SK-N-DZ (cell line): ENCODE measurements around the gene SLAMF6.
"Not testable (repeated sequence)": the region's sequence is repeated elsewhere in the genome, so short reads cannot be mapped to it uniquely, and the experiment has no call there.

ENCODE experiments used
- DNase-seq: peaks from one replicate; pipeline ENCODE4 v3.0.0-alpha.2; 2015; ENCODE audit warnings: low spot score

The SLAMF6 gene

DNA sequence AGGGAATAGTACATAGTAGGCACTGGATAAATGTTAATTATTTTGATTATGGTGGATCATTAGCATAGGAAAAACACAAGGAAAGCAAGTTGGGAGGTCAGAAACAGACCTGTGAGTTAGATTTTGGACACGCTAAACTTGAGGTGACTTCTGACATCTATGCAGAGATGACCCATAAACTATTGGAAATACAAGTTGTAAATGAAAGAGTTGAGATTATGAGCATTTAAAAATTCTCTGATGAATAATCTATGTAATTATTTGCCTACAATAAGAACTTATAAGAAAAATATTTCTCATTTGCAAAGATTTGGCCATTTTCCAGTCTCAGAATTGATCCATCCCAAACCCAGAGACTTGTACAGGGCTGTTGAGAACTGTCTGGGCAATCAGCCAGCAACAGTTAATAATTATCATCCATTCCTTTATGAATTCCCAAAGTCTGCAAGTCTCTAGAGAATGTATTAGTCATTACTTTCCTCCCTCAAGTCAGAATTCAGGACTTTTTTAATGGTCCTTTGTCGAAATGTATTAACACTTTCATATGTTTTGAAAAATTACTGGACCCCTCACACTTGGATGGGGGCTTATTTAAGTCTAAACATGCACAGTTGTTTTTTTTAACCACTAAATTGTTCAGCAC lies 19.4 kb upstream of the SLAMF6 start:
- DNase-seq: no peak

DNA sequence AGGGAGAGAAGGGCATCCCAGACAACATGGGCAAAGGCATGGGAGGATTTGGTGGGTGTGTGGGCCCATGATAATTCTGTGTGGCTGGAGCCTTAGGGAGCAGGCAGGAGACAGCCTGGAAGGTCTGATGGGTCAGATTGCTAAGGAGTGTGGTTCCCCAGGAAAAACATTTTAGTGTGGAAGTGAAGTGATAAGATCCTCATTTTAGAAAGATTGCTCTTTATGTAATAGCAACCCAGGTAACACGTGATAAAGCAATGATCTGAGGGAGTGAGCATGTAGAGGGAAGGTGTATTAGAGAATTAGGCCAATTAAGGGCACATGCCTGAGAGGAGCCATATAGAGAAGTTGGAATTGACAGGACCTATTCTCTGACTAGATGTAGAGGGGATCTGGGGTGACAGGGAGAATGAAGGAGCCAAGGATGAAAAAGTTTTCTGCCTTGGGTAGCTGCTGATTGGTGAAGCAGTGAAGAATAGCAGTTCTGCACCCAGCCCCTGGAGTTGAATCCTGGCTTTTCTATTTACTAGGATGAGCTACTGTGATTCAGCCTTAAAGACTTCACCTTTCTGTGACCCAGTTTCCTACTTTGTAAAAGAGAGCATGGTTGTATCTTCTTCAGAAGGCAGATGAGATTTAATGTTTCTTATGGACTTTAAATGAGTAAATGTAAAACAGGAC lies 18.7 kb upstream of the SLAMF6 start:
- DNase-seq: no peak

DNA sequence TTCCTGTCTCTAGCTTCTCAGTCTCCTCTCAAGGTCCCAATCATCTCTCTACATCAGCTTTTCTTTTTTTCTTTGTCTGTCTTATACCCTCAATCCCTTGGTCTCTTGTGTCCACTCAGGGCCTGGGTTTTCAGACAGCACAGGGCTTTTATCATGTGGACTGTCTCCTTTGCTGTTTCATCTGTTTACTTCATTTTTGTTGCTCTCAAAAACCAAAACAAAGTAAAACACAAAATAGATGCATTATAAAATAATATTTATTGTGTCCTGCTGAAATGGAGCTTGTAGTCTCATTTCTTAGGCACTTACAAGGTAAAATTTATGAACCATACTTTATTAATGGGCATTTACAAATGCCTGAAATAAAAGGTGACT lies 17.8 kb upstream of the SLAMF6 start:
- no peak for DNase-seq

DNA sequence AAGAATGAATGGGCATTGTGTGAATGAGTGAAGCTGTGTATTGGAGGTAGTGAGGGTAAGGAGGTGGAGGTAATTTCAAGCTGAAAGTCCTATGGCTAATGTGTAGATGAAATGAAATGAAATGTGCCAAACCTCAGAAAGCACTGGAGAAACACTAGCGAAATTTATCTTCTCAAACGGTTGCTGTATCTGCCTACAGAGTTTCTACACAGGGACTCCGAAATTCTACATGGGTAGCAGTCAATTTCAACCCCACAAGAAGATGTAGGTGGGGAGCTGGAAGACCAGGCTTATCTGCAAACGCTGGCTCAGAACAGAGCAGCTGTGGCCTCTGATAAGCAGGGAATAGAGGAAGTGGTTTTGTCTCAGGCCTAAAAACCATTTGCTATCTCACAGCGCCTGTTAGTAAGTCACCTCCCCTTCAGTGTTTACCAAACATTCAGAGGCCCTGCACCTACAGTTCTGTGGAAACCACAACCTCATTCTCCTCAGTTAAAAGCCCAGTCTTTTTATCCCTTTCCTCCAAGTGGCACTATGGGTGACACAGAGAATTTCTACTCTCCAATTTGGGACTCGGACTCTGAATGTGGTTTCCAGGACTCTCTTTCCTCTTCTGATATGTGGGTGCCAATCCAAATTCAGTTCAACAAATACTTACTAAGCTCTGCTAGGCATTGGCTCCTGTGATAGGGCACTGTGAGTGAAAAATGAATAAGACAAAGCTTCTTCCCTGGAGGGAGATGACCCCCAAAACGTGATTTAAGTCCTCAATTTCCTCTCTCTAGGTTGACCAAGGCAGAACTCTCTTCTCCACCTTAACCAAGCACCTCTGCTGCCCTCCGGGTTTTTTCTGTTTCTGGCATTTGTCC lies 17.2 kb upstream of the SLAMF6 start:
- DNase-seq: no peak

DNA sequence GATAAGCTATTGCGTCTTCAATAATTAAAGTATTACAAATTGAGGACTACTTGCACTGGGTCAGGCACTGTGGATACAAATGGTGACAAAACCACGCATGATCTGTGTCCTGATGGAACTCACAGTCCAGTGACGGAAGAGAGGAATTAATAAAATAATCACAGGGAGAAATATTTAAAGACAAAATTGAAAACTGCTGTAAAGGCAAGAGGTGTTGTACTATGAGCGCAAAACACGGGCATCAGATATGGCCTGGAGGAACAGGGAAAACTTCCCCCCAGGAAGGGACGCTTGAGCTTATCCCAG lies 16.6 kb upstream of the SLAMF6 start:
- no peak for DNase-seq

DNA sequence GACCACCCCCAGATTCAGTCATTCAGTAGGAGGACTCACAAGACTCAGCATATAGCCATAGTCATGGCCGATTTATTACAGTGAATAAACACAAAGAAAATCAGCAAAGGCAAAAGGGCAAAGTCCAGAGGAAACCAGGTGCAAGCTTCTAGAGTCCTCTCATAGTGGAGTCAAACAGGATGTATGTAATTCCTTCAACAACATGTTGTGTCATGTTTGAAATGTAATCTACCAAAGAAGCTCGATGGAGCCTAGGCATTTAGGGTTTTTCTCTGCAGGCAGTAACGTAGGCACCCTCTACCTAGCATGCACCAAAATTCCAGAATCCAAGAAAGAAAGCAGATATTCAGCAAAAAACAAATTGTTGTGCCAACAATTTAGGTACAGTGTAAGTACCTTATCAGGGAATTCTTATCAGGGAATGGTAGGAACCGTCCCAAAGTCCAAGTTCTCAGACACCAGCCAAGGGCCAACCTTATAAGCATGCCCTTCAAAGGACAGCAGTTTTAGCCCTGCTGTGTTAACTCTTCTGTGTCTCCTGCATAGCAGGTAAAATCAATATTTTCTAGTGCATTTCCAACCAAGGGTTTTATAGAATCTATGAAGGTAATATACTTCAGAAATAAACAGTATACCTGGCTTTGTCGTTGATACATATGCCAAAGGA lies 16.1 kb upstream of the SLAMF6 start:
- DNase-seq: no peak

DNA sequence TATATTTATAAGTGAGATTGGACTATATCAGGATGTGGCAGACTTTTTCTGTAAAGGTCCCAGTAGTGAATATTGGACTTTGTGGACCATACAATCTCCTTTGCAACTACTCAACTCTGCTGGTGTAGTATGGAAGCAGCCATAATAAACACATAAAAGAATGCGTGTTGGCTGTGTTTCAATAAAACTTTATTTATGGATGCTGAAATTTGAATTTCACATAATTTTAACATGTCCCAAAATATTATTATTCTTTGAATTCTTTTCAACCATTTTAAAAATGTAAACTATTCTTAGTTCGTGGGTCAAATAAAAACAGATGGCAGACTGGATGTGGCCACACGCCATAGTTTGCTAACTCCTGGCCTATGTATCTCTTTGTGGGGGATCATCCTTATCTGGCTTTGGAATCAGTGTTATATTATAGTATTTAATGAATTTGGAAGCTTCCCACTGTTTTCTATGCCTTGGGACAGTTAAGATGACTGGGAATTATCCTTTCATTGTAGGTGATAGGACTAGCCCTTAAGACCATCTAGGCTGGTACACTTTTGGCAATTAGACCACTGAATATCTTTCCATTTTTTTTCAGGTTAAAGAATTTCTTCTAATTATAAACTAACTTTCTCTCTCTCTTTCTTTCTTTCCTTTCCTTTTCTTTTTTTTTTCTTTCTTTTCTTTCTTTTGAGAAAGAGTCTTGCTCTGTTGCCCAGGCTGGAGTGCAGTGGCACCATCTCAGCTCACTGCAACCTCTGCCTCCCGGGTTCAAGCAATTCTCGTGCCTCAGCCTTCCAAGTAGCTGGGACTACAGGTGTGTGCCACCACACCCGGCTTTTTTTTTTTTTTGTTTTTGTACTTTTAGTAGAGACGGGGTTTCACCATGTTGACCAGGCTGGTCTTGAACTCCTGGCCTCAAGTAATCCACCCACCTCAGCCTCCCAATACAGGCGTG lies 14.9 kb upstream of the SLAMF6 start:
- no peak for DNase-seq

DNA sequence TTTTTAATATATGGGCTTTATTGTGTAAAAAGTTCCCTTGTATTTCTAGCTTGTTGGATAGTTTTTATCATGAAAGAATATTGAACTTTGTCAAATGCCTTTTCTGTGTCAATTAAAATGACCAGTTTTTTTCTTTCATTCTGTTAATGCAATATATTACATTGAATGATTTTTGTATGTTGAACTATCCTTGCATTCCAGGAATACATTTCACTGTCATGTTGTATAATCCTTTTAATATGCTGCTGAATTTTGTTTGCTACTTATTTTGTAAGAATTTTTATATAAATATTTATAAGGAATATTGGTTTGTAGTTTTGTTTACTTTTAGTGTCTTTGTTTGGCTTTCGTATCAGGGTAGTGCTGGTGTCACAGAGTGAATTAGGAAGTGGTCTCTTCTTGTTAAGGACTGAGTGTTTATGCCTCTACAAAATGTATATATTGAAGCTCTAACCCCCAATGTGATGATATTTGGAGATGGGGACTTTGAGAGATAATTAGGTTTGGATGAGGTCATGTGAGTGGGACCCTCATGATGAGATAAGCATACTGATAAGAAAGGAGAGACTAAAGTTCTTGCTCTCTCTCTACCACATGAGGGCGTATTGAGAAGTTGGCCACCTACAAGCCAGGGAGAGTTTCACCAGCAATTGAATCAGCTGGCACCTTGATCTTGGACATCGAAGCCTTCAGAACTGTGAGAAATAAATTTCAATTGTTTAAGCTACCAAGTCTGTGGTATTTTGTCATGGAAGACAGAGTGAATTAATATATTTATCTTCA lies 12.0 kb upstream of the SLAMF6 start:
- no peak for DNase-seq

DNA sequence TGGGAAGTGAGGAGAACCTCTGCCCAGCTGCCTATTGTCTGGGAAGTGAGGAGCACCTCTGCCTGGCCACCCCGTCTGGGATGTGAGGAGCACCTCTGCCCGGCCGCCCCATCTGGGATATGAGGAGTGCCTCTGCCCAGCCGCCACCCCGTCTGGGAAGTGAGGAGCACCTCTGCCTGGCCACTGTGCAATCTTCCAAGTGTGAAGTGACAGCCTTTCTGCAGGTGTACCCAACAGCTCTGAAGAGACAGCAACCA lies 9.4 kb upstream of the SLAMF6 start:
- not testable (repeated sequence) for DNase-seq

DNA sequence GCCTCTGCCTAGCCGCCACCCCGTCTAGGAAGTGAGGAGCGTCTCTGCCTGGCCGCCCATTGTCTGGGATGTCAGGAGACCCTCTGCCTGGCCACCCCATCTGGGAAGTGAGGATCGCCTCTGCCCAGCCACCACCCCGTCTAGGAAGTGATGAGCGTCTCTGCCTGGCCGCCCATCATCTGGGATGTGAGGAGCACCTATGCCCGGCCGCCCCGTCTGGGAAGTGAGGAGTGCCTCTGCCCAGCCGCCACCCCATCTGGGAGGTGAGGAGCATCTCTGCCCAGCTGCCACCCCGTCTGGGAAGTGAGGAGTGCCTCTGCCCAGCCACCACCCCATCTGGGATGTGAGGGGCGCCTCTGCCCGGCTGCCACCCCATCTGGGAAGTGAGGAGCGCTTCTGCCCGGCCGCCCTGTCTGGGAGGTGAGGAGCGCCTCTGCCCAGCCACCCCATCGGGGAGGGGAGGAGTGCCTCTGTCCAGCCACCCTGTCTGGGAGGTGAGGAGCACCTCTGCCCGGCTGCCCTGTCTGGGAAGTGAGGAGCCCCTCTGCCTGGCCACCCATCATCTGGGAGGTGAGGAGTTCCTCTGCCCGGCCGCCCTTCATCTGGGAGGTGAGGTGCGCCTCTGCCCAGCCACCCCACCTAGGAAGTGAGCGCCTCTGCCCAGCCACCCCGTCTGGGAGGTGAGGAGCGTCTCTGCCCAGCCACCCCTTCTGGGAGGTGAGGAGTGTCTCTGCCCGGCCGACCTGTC lies 8.9 kb upstream of the SLAMF6 start:
- not testable (repeated sequence) for DNase-seq

DNA sequence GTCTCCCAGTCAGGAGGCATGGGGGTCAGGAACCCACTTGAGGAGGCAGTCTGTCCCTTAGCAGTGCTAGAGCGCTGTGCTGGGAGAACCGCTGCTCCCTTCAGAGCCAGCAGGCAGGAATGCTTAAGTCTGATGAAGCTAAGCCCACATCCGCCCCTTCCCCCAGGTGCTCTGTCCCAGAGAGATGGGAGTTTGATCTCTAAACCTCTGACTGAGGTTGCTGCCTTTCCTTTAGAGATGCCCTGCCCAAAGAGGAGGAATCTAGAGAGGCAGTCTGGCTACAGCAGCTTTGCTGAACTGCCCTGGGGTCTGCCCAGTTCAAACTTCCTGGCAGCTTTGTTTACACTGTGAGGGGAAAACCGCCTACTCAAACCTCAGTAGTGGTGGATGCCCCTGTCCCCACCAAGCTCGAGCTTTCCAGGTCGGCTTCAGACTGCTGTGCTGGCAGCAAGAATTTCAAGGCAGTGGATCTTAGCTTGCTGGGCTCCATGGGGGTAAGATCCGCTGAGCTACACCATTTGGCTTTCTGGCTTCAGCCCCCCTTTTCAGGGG lies 6.4 kb upstream of the SLAMF6 start:
- DNase-seq: not testable (repeated sequence)

DNA sequence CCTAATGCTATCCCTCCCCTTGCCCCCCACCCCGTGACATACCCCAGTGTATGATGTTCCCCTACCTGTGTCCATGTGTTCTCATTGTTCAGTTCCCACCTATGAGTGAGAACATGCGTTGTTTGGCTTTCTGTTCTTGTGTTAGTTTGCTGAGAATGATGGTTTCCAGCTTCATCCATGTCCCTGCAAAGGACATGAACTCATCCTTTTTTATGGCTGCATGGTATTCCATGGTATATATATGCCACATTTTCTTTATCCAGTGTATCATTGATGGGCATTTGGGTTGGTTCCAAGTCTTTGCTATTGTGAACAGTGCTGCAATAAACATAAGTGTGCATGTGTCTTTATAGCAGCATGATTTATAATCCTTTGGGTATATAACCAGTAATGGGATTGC lies 734 bp upstream of the SLAMF6 start:
- DNase-seq: not testable (repeated sequence)

DNA sequence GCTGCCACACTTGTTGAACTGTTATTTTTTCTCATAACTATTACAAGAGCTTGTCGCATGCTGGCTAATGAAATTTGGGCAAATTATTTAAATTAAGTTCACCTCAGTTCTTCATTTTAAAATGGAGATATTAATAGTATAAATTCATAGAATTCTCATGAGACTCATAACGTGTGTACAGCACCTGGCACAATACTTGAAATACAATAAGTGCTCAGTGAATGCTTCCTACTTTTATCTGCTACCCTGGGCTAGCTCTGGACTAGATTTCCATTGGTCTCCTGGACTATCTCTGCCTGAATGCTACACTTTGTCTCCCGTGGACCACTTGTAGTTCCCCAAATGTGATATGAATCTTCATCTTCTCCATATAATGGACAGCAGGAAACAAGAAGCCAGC lies 919 bp downstream of the SLAMF6 start:
- DNase-seq: no peak

DNA sequence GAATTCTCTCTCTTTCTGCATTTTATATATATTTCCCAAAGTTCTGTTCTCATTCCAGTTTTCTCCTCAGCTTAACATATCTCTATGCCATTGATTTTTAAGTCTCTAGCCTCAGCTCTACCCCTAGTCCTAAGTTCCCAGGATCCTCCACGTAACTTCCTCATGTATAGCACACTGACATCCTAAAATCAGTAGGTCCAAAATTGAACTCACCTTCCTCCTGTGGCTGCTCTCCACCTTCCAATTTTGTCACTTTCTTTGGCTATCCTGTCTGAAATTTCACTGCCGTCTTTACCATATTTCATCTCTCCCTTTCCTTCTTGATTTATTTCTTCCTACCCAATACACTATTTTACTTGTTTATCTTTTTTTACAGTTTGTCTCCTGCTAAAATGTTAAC lies 1.5 kb downstream of the SLAMF6 start:
- DNase-seq: no peak

DNA sequence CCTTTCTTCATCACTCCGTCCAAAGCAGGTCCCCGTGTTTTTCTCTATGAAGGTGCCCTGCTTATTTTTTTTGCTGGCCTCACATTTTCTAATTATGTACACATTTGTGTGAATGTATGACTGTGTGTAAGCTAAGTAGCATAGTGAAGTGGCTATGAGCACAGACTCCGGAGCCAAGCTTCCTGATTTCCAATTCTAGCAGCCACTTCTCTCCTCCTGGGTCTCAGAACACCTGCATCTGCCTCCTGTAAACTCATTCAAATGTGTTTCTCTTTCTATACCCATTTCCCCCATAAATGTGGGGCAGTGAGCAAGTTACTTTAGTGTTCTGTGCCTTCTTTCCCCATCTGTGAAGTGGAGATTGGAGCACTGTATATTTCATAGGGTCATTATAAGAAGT lies 2.1 kb downstream of the SLAMF6 start:
- DNase-seq: no peak

DNA sequence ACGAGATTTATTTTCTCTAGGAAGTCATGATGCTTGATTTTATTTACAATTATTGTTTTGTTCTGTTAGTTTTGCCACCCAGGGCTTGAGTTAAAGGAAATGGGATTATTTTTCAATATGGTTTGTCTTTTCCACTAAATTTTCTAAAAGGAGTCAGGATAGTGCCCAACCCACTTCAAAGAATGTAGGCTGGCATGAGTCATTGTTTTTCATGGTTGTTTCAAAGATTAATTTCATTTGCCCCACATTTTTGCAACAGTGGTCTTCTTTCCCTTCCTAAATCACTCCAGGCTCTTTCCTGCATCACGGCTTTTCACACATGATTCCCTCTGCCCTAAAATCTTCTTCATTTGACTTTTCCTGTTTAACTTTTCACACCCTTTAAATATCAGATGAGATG lies 2.5 kb downstream of the SLAMF6 start:
- no peak for DNase-seq

DNA sequence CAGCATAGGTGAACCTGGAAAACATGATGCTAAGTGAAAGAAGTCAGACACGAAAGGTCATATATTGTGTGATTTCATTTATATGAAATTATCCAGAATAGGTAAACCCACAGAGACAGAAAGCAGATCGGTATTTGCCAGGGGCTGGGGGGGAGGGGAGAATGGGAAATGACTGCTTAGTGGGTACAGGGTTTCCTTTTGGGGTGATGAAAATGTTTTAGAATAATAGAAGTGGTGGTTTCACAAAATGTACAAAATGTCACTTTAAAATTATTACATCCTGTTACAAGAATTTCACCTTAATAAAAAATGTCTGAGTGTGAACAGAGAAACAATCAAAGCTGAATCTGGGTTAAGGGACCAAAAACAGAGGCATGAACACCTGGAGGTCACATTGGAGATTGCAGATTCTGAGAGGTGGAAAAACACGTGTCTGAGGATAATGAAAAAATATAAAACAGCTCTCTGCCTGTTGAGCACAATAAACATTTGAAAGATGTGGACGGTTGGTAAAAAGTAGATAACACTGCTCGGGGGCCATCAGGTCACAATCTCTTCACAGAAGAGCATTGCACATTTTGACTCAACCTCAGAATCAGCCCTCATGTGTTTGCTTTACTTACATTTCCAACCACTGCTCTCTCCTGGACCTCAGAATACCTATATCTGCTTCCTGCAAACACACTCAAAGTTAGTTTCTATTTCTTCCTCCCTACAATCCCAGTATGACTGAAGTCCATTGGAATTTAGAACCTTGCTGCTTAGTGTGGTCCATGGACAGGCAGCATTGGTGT lies 3.2 kb downstream of the SLAMF6 start:
- no peak for DNase-seq

DNA sequence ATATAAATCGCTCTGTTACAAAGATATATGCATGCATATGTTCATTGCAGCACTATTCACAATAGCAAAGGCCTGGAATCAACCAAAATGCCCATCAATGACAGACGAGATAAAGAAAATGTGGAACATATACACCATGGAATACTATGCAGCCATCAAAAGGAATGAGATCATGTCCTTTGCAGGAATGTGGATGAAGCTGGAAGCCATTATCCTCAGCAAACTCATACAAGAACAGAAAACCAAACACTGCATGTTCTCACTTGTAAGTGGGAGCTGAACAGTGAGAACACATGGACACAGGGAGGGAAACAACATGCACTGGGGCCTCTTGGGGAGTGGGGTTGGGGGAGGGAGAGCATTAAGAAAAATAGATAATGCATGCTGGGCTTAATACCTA lies 5.5 kb downstream of the SLAMF6 start:
- DNase-seq: not testable (repeated sequence)

DNA sequence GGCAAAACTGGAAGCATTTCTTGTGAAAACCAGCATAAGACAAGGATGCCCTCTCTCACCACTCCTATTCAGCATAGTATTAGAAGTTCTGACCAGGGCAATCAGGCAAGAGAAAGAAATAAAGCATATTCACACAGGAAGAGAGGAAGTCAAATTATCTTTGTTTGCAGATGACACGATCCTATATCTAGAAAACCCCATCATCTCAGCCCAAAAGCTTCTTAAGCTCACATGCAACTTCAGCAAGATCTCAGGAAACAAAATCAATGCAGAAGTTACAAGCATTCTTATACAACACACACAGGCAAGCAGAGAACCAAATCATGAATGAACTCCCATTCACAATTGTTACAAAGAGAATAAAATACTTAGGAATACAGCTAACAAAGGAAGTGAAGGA lies 7.1 kb downstream of the SLAMF6 start:
- not testable (repeated sequence) for DNase-seq
